Measurements from ENCODE around the gene MRPL48.

MRPL48 gene

DNA sequence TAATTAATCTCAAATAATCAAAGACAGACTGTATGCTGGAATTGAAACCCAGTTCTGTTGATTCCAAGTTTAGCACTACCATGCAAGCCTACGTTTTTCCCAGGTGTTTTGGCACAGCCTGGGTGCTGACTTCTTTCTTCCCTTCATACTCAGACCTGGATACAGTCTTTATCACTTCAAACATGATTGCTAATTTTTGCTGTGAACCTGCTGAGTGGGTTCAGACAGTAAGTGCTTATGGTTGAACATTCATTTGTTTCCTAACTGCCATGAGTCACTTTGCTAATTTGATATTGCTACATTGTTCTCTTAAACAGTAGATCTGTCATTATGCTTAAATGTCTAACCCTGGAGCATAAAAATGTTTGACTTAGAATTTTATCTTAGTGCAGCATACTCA is 101.3 kb downstream of the MRPL48 start:
- Histone ChIP-seq H3K4me3 (ENCODE audit: insufficient read depth, low read length, poor library complexity, severe bottlenecking) (no peak overlapping the region), H3K36me3 (ENCODE audit: low read length) (0 out of 2 replicates have a peak, but pooled peaks cover 14% of the 10 kb centered on the region), H3K9ac (ENCODE audit: low read length) (no peak overlapping the region), H2AFZ (ENCODE audit: low read depth, low read length, severe bottlenecking) (no peak overlapping the region), H3K4me2 (ENCODE audit: low read depth, low read length, poor library complexity, severe bottlenecking) (no peak overlapping the region), H3K27ac (ENCODE audit: low read depth, low read length) (no peak overlapping the region), H3K9me3 (ENCODE audit: insufficient read depth, low read length) (no peaks in the 10 kb centered on the region), H3K79me2 (ENCODE audit: insufficient read depth, low read length) (no peaks in the 10 kb centered on the region), H3K9me2 (replicated peaks; ENCODE audit: insufficient read depth, low read length) (no peaks in the 10 kb centered on the region), H3F3A (ENCODE audit: insufficient read depth) (no peaks in the 10 kb centered on the region), H3K27me3 (ENCODE audit: low read length) (no peaks in the 10 kb centered on the region), H4K20me1 (ENCODE audit: low read depth, low read length) (no peaks in the 10 kb centered on the region)
- TF ChIP-seq, protein P1, sequence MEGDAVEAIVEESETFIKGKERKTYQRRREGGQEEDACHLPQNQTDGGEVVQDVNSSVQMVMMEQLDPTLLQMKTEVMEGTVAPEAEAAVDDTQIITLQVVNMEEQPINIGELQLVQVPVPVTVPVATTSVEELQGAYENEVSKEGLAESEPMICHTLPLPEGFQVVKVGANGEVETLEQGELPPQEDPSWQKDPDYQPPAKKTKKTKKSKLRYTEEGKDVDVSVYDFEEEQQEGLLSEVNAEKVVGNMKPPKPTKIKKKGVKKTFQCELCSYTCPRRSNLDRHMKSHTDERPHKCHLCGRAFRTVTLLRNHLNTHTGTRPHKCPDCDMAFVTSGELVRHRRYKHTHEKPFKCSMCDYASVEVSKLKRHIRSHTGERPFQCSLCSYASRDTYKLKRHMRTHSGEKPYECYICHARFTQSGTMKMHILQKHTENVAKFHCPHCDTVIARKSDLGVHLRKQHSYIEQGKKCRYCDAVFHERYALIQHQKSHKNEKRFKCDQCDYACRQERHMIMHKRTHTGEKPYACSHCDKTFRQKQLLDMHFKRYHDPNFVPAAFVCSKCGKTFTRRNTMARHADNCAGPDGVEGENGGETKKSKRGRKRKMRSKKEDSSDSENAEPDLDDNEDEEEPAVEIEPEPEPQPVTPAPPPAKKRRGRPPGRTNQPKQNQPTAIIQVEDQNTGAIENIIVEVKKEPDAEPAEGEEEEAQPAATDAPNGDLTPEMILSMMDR (IDR thresholded peaks at IDR 0.05; ENCODE audit: insufficient read depth, low read length, poor library complexity, severe bottlenecking) = no peak
- TF ChIP-seq EZH2phosphoT487 (conservative IDR thresholded peaks at IDR 0.05; ENCODE audit: low read length) = no peak

DNA sequence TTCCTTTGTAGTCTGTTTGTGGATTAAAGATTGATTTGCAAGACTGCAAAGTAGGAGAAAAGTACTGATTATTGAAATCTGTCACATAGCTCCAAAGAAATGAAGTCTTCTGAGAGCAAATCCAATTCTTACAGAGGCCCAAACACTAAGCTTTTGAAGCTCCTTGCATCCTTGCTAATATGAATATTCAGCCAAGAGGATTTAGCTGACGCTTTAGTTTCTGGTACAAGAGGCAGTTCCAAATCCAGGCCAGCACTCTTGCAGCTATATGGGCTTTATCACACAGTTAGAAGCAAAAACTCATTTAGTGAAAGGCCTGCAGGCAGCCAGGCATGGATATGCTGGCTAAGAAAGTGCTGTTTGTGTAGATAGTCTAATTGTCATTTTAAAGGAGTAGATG is 101.9 kb downstream of the MRPL48 start:
- H3K4me3 ChIP-seq (ENCODE audit: insufficient read depth, low read length, poor library complexity, severe bottlenecking) = no peak overlapping the region
- no peaks in the 10 kb centered on the region for H4K20me1 ChIP-seq (ENCODE audit: low read depth, low read length)
- no peak overlapping the region for H2AFZ ChIP-seq (ENCODE audit: low read depth, low read length, severe bottlenecking)
- H3K9me2 ChIP-seq (replicated peaks; ENCODE audit: insufficient read depth, low read length) = no peaks in the 10 kb centered on the region
- TF ChIP-seq EZH2phosphoT487 (conservative IDR thresholded peaks at IDR 0.05; ENCODE audit: low read length) = no peak
- TF ChIP-seq, protein P1 (IDR thresholded peaks at IDR 0.05; ENCODE audit: insufficient read depth, low read length, poor library complexity, severe bottlenecking) = no peak
- no peak overlapping the region for H3K4me2 ChIP-seq (ENCODE audit: low read depth, low read length, poor library complexity, severe bottlenecking)
- H3K27ac ChIP-seq (ENCODE audit: low read depth, low read length) = no peak overlapping the region
- no peaks in the 10 kb centered on the region for H3K79me2 ChIP-seq (ENCODE audit: insufficient read depth, low read length)
- H3K9ac ChIP-seq (ENCODE audit: low read length) = no peak overlapping the region
- no peaks in the 10 kb centered on the region for H3K27me3 ChIP-seq (ENCODE audit: low read length)
- H3K9me3 ChIP-seq (ENCODE audit: insufficient read depth, low read length) = no peaks in the 10 kb centered on the region
- H3K36me3 ChIP-seq (ENCODE audit: low read length) = 0 out of 2 replicates have a peak, but pooled peaks cover 14% of the 10 kb centered on the region
- H3F3A ChIP-seq (ENCODE audit: insufficient read depth) = no peaks in the 10 kb centered on the region

DNA sequence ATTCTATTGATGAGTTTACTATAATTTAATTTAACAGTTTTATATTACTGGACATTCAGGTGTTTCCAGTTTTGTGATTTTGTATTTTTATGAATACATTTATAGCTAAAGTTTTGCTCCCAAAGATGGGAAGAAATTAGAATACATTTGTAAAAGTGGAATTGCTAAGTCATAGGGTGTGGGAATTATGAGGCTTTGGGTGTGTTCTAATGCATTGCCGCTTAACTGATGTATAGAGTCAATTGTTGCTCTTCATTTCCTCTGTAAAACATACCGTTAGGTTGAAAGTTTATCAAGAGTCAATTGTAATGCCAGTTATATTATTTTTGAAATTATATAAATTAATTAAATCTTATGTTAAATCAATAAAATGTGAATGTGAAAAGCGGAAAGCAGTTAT is 105.4 kb downstream of the MRPL48 start:
- Histone ChIP-seq H3F3A (ENCODE audit: insufficient read depth) (no peaks in the 10 kb centered on the region), H3K27ac (ENCODE audit: low read depth, low read length) (no peak overlapping the region), H3K4me3 (ENCODE audit: insufficient read depth, low read length, poor library complexity, severe bottlenecking) (no peak overlapping the region), H3K9ac (ENCODE audit: low read length) (no peak overlapping the region), H3K9me3 (ENCODE audit: insufficient read depth, low read length) (no peaks in the 10 kb centered on the region), H3K4me2 (ENCODE audit: low read depth, low read length, poor library complexity, severe bottlenecking) (no peak overlapping the region), H4K20me1 (ENCODE audit: low read depth, low read length) (no peaks in the 10 kb centered on the region), H3K79me2 (ENCODE audit: insufficient read depth, low read length) (no peaks in the 10 kb centered on the region), H3K9me2 (replicated peaks; ENCODE audit: insufficient read depth, low read length) (no peaks in the 10 kb centered on the region), H2AFZ (ENCODE audit: low read depth, low read length, severe bottlenecking) (no peak overlapping the region), H3K27me3 (ENCODE audit: low read length) (no peaks in the 10 kb centered on the region), H3K36me3 (ENCODE audit: low read length) (0 out of 2 replicates have a peak, but pooled peaks cover 12% of the 10 kb centered on the region)
- TF ChIP-seq, protein P1 (IDR thresholded peaks at IDR 0.05; ENCODE audit: insufficient read depth, low read length, poor library complexity, severe bottlenecking) = no peak
- no peak for TF ChIP-seq EZH2phosphoT487 (conservative IDR thresholded peaks at IDR 0.05; ENCODE audit: low read length)
